ENCODE results near the gene TBC1D2B.

The TBC1D2B gene

GRCh38 chr15:78034495-78035191, 42.9 kb downstream of the TBC1D2B start:
- DNase-seq (ENCODE audit: low read depth in 3 of 3) = peak; percentile 66 to 80 (median 73)

- no peak for DNase-seq (ENCODE audit: low read depth in 3 of 3)
These were observed 43.6 kb downstream of the TBC1D2B start for GRCh38 chr15:78033864-78034263.

GRCh38 chr15:78032671-78033070, 44.8 kb downstream of the TBC1D2B start:
- DNase-seq (ENCODE audit: low read depth in 3 of 3) = no peak

GRCh38 chr15:78024883-78025282, 52.6 kb downstream of the TBC1D2B start:
- no peak for DNase-seq (ENCODE audit: low read depth in 3 of 3)

GRCh38 chr15:78024519-78024870, 53.0 kb downstream of the TBC1D2B start:
- no peak for DNase-seq (ENCODE audit: low read depth in 3 of 3)

GRCh38 chr15:78023865-78024518, 53.5 kb downstream of the TBC1D2B start:
- no peak for DNase-seq (ENCODE audit: low read depth in 3 of 3)

GRCh38 chr15:78023081-78023665, 54.3 kb downstream of the TBC1D2B start:
- no peak for DNase-seq (ENCODE audit: low read depth in 3 of 3)

GRCh38 chr15:78021761-78022160, 55.8 kb downstream of the TBC1D2B start:
- no peak for DNase-seq (ENCODE audit: low read depth in 3 of 3)

- no peak for DNase-seq (ENCODE audit: low read depth in 3 of 3)
These were observed 57.5 kb downstream of the TBC1D2B start for GRCh38 chr15:78020007-78020406.

- DNase-seq (ENCODE audit: low read depth in 3 of 3) = no peak
These were observed 58.4 kb downstream of the TBC1D2B start for GRCh38 chr15:78018946-78019644.

- DNase-seq (ENCODE audit: low read depth in 3 of 3) = no peak
These were observed 59.1 kb downstream of the TBC1D2B start for GRCh38 chr15:78018445-78018844.

- no peak for DNase-seq (ENCODE audit: low read depth in 3 of 3)
These were observed 60.7 kb downstream of the TBC1D2B start for GRCh38 chr15:78016860-78017259.

- no peak for DNase-seq (ENCODE audit: low read depth in 3 of 3)
These were observed 64.9 kb downstream of the TBC1D2B start for GRCh38 chr15:78012643-78013077.

- DNase-seq (ENCODE audit: low read depth in 3 of 3) = no peak
These were observed 67.4 kb downstream of the TBC1D2B start for GRCh38 chr15:78010067-78010466.

- no peak for DNase-seq (ENCODE audit: low read depth in 3 of 3)
These were observed 69.3 kb downstream of the TBC1D2B start for GRCh38 chr15:78007964-78008886.

GRCh38 chr15:78007211-78007931, 70.1 kb downstream of the TBC1D2B start:
- DNase-seq (ENCODE audit: low read depth in 3 of 3) = no peak

- DNase-seq (ENCODE audit: low read depth in 3 of 3) = no peak
These were observed 70.8 kb downstream of the TBC1D2B start for GRCh38 chr15:78006567-78007205.

- DNase-seq (ENCODE audit: low read depth in 3 of 3) = no peak
These were observed 72.4 kb downstream of the TBC1D2B start for GRCh38 chr15:78004919-78005634.

- DNase-seq (ENCODE audit: low read depth in 3 of 3) = no peak
These were observed 73.2 kb downstream of the TBC1D2B start for GRCh38 chr15:78004222-78004727.

All from stimulated activated CD4-positive, alpha-beta T cell treated with anti-CD3 and anti-CD28 coated beads, TNF-alpha, amount 100 ng/mL, for 48 hours (primary cell).